ENCODE measurements around the gene PRSS36.

DNA sequence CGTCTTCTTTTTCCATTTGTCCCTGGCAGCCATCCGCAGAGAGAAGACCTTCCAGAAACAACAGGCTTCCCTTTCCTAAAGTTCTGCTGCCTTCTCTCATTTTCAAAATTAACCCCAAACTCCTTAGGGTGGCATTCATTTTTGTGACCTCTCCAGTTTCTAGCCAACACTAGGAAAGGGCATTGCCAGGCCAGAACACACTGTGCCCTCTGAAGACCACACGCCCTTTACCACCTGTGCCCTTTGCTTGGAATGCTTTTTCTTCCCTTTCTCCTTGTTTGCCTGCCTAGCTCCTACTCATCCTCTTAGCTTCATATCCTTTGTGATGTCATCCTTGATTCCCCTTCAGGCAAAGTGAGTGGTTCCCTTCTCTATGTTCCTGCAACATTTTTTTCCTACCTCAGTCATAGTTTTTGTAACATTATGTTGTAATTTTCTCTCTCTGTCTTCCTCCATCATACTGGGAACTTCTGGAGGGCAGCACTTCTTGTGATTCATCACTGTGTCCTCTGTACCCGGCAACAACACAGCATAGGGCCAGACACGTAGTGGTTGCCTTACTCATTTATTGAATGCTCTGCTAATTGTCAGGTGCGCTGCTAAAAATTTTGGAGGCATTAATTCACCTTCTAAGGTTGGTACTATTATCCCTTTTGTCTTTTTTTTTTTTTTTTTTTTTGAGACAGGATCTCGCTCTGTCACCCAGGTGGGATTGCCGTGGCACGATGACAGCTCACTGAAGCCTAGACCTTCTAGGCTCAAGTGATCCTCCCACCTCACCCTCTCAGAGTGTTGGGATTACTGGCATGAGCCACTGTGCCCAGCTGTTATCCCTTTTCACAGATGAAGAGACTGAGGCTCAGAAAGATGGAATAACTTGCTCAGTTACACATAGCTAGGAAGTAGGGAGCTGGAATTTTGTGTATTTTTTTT, 31.4 kb downstream of the PRSS36 start:
- TF ChIP-seq CTCF (IDR thresholded peaks at IDR 0.05 in 4 of 5, conservative IDR thresholded peaks at IDR 0.05 in 1 of 5): no peak
- no peak for TF ChIP-seq POLR2A (IDR thresholded peaks at IDR 0.05)

All from gastrocnemius medialis (tissue), 4 donors.